Astrocyte of the cerebellum (primary cell): ENCODE results near the gene PSMB10.

Source experiments
- DNase-seq: peaks from one replicate; pipeline ENCODE4 v3.0.0-alpha.2; 2011; ENCODE audit warnings: low read depth
- H3K4me3 ChIP-seq: 2 replicates; pipeline ENCODE4 v1.5.1; 2011; ENCODE audit warnings: mild to moderate bottlenecking, low read depth, low read length, moderate library complexity
- CTCF ChIP-seq: IDR thresholded peaks from 2 replicates; pipeline ENCODE4 v1.5.1; 2012; ENCODE audit warnings: low read length, low read depth, moderate library complexity, mild to moderate bottlenecking; ENCODE audit errors: missing control alignments
- in situ Hi-C: cut with HindIII; loops from 2 replicates; pipeline ENCODE4 v1.10.0; 2017; ENCODE audit warnings: low sequenced_read_pairs

Gene PSMB10

GRCh38 chr16:67935101-67935401, 1.6 kb downstream of the PSMB10 start:
- TF ChIP-seq CTCF: no peak
- DNase-seq: no peak
- peak overlapping the region; percentile 77 for H3K4me3 ChIP-seq
- in situ Hi-C loops: no loop called here

GRCh38 chr16:67934306-67935100, 2.1 kb downstream of the PSMB10 start:
- no peak for TF ChIP-seq CTCF
- in situ Hi-C loops: no loop called here
- peak overlapping the region; percentile 77 for H3K4me3 ChIP-seq
- no peak for DNase-seq

GRCh38 chr16:67933805-67934204, 2.8 kb downstream of the PSMB10 start:
- DNase-seq: no peak
- in situ Hi-C loops: no loop called here
- no peak overlapping the region for H3K4me3 ChIP-seq
- TF ChIP-seq CTCF: no peak

GRCh38 chr16:67932462-67932840, 4.2 kb downstream of the PSMB10 start:
- no peak for TF ChIP-seq CTCF
- no peak for DNase-seq
- no peak overlapping the region for H3K4me3 ChIP-seq
- in situ Hi-C loops: no loop called here

GRCh38 chr16:67931712-67932461, 4.8 kb downstream of the PSMB10 start, which contains the start of gene CTRL:
Gene CTRL (minus strand): TSS chr16:67931862. CDS start chr16:67931852, 10 bp downstream.
- no peak within 1 kb of the TSS for H3K4me3 ChIP-seq
- in situ Hi-C loops: no loop called here
- no peak for TF ChIP-seq CTCF
- no peak for DNase-seq

GRCh38 chr16:67930678-67931211, 5.9 kb downstream of the PSMB10 start:
- in situ Hi-C loops: no loop called here
- TF ChIP-seq CTCF: no peak
- no peak for DNase-seq
- H3K4me3 ChIP-seq: no peak overlapping the region
